ENCODE measurements around the gene GTF3C2.

Gene GTF3C2

DNA sequence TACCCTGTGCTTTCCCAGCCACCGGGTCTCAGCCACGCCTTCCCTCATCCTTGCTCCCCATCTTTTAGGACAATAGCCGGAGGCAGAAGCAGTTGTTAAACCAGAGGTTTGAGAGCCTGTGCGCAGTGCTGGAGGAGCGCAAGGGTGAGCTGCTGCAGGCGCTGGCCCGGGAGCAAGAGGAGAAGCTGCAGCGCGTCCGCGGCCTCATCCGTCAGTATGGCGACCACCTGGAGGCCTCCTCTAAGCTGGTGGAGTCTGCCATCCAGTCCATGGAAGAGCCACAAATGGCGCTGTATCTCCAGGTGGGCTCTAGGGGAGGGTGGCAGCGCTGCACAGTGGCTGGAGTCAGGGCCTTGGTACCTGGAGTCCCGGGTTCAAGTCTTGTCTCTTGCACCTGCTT lies 51.0 kb downstream of the GTF3C2 start:
- TF ChIP-seq, protein P1, sequence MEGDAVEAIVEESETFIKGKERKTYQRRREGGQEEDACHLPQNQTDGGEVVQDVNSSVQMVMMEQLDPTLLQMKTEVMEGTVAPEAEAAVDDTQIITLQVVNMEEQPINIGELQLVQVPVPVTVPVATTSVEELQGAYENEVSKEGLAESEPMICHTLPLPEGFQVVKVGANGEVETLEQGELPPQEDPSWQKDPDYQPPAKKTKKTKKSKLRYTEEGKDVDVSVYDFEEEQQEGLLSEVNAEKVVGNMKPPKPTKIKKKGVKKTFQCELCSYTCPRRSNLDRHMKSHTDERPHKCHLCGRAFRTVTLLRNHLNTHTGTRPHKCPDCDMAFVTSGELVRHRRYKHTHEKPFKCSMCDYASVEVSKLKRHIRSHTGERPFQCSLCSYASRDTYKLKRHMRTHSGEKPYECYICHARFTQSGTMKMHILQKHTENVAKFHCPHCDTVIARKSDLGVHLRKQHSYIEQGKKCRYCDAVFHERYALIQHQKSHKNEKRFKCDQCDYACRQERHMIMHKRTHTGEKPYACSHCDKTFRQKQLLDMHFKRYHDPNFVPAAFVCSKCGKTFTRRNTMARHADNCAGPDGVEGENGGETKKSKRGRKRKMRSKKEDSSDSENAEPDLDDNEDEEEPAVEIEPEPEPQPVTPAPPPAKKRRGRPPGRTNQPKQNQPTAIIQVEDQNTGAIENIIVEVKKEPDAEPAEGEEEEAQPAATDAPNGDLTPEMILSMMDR (IDR thresholded peaks at IDR 0.05): no peak

DNA sequence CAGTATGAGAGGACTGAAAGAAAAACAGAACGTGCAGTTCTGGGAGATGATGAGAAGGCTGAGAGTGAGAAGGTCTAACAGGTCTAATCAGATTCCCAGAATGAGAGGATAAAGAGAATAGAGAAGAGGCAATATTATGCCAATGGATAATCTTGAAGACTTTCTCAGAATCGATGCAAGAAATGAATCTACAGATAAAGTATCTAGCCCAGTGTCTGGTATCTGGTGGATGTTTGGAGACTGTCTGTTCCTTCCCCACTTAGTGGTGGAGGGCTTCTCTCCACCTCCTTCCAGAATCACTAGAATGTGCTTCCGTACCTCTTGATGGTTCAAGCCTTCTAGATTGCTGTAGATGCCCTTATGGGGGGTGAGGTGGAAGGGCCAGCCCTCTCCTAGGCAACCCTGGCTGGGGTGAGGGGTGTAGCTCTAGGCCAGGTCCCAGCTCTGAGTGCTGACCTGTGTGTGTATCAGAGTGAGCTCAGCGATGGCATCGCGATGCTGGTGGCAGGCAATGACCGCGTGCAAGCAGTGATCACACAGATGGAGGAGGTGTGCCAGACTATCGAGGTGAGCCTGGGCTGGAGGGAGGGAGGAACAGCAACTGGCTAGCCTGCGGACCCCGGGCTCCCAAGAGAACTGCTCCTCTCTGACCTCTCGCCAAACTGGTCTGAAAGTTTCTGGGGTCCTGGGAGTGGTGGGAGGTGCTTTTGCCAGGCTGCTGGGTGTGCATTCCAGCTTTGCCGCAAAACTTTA lies 51.9 kb downstream of the GTF3C2 start:
- TF ChIP-seq, protein P1 (IDR thresholded peaks at IDR 0.05): no peak

DNA sequence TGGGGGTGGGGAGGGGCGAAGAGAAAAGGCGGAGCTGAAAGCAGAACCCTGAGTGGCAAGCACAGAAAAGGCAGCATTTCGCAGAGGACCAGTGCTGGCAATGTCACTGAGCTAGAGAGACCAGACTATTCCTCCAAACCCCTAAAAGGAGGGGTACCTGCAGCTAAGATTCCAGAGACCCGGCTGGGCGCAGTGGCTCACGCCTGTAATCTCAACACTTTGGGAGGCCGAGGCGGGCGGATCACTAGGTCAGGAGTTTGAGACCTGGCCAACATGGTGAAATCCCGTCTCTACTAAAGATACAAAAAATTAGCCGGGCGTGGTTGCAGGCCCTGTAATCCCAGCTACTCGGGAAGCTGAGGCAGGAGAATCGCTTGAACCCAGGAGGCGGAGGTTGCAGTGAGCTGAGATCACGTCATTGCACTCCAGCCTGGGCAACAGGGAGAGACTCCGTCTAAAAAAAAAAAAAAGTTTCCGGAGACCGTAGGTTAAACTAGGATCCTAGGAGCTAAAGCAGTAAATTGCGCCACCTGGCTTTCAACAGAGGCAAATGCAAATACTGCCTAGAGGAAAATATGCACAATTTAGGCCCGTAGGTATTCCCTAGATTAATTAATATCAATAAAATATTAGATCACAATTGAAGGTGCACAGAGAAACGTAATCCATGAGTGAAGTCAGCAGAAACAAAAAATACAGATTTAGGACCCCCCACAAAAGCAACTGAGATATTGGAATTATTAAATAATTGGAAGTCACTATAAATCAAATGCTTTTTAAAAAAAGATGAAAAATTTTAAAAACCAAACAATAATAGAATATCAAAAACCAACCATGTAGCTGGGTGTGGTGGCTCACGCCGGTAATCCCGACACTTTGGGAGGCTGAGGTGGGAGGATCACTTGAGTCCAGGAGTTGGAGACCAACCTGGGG lies 53.2 kb downstream of the GTF3C2 start:
- TF ChIP-seq, protein P1 (IDR thresholded peaks at IDR 0.05): peak; percentile 75

DNA sequence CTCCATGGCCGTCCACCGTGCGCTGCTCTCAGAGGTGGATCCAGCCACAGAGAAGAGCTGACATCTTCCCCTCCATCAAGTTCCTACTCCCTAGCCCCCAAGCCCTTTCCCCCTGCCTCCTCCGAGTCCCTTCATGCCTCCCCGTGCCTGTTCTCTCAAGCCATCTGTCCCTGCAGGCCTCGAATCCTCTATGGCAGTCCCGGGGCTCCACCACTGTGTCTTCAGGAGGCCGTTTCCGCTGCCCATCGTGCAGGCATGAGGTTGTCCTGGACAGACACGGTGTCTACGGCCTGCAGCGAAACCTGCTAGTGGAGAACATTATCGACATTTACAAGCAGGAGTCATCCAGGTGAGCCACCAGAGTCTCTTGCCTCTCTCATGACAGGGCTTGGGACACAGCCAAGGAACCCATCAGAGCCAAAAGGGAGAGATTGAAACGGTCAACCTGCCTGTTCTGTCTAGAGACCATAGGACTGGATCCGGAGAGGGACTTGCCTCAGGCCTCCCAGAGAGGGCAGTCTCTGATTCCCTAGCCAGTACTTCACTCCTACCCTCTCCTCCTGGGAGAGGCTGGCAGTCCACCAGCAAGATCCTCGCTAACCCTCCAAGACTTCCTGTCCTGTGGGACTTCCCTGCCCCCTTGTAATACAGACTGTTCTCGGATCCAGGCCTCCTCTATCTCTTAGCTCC lies 58.0 kb downstream of the GTF3C2 start:
- TF ChIP-seq, protein P1 (IDR thresholded peaks at IDR 0.05): no peak

DNA sequence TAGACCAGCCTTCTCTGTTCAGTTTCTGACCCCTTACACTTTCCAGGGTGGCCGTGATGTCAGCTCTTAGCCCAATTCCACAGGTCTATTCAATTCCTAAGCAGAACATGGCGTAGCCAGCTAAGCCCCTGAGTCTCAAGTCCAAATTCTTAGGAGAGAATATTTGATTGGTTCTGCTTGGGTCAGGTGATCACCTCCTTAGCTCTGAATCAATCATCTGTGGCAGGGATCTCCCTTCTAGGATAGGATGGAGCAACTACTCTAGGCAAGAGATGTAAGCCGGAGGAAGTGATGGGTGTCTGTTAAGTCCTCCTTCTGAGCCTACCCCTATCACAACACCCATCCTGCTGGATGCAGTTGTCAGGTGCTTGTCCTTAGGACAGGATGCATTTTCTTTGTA lies 59.4 kb downstream of the GTF3C2 start:
- TF ChIP-seq, protein P1 (IDR thresholded peaks at IDR 0.05): no peak

DNA sequence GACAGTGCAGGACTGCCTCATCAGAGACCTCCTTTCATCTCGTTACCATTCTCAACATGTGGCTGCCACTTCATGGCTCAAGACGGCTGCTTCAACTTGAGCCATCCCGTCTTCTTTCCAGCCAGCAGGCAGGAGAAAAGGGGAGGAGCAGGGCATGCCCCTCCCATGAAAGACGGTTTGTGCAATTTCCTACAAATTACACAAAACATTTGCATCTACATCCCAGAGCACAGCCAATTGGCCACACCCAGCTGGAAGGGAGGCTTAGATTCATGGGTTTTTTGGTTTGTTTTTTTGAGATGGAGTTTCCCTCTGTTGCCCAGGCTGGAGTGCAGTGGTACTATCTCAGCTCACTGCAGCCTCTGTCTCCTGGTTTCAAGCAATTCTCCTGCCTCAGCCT lies 60.1 kb downstream of the GTF3C2 start:
- TF ChIP-seq, protein P1 (IDR thresholded peaks at IDR 0.05): no peak

DNA sequence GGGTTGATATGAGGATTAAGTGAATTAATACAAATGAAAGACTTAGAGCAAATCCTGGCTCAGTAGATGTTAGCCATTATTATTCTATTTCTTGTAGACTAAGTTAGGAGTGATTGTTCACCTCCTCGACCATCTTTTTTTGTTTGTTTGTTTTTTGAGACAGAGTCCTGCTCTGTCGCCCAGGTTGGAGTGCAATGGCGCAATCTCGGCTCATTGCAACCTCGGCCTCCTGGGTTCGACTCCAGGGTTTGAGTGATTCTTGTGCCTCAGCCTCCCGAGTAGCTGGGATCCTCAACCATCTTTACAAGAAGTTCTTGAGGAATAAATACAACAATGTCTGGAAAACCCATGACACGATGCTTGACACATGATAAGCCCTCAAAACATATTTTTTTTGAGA lies 61.6 kb downstream of the GTF3C2 start:
- TF ChIP-seq, protein P1 (IDR thresholded peaks at IDR 0.05): no peak

Measured in LNCAP (cell line).